GM18909 (cell line): Measurements from ENCODE around the gene ORAI2.

Experiments used
- ATAC-seq: cut with Tn5 transposase; IDR thresholded peaks from one replicate; pipeline ENCODE4 v1.9.1; 2021; ENCODE audit warnings: mild to moderate bottlenecking; ENCODE audit not compliant: unreplicated experiment, poor library complexity

Gene ORAI2

DNA sequence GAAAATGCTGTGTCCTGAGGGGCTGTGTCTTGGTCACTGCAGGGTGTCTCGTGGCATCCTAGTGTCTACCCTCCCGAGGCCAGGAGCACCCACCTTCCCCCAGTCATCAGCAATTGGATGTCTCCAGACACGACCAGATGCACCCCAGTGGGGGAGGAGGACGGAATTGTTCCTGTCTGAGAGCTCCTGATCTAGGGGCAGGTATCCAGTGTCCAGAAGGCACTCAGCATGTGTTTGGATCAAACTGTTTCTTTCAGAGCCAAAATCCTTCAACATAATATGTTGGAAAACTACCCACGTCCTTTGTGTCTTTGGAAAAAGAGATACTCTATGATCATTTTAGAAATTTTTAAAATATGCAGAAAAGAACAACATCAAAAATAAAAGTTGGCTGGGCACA, 20.3 kb upstream of the ORAI2 start:
- ATAC-seq: no peak

DNA sequence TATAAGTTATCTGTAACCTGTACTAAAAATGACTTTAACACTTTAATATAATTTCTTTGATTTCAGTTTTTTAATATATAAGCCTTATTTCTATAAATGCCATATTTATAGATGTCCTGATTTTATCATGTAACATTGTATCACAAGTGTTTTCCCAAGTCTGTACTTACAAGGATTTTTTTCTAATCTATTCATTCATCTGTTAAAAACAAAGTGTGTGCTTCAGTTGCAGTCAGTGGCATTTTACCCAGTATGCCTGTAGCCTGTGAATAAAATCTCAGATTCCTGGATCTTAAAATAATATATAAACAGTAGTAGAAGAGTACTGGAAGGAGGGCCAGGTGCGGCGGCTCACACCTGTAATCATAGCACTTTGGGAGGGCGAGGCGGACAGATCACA, 19.8 kb upstream of the ORAI2 start:
- no peak for ATAC-seq

DNA sequence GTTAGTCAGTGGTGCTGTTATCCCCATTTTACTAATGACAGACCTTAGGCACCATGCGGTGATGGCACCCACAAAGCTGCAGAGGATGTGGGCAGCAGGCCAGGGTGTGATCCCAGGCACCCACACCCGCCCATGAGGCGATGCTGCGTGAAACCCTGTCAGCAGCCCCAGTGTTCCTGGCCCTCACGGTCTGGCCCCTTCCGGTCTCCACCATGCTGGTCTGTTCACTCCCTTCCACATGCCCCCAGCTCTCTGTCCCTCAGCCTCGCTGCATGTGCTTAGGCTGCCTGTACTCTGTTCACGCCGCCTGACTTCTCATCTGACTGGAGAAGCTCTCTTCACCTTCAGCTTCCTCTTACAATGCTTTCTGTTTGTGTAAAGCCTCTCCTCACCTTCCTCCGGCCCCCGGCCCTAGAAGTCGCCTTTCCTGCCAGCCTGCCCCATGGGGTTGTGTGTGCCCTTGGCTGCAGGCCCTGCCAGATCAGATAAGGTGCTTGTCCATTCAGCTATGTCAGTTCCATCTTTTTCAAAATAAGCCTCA, 17.6 kb upstream of the ORAI2 start:
- peak; percentile 49 for ATAC-seq

DNA sequence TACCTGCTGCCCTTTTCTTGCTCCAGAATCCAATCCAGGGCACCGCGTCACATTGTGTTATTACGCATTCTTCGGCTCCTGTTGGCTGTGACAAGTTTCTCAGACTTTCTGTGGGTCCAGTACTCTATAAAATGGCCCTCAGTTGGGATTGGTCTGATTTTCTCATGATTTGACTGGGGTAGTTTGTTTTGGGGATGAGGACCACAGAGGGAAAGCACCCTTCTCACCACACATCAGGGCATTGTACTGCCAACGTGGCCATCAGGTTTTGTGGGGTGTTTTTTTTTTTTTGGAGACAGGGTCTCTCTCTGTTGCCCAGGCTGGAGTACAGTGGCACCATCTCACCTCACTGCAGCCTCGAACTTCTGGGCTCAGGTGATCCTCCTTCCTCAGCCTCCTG, 17.0 kb upstream of the ORAI2 start:
- ATAC-seq: no peak

DNA sequence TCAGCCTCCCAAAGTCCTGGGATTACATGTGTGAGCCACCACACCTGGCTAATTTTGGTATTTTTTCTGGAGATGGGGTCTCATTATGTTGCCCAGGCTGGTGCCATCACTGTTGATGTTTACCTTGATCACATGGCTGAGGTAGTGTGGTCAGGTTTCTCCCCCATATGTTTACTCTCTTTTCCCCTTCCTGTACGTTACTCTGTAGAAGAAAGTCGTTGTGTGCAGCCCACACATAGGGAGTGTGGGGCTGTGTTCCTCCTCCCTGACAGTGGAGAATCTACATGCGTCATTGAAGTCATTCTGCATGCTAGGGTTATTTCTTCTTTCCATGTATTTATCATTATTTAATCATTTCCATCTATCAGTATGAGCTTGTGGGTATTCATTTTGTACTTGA, 16.3 kb upstream of the ORAI2 start:
- ATAC-seq: peak; percentile 41

DNA sequence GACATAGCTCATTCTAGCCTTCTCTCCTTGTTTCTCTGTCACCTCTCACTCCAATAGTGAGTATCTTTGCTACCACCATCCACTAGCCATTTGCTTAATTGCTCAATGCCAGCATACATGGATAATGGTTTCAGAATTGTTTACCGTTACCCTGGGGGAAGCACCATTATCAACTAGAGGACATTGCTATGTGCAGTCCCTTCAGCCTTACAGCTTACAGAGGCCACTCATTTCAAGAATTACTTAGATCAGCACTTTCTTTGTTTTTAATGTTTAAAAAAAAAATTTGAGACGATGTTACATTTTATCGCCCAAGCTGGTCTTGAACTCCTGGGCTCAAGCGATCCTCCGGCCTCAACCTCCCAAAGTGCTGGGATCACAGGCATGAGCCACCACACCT, 14.8 kb upstream of the ORAI2 start:
- ATAC-seq: no peak

DNA sequence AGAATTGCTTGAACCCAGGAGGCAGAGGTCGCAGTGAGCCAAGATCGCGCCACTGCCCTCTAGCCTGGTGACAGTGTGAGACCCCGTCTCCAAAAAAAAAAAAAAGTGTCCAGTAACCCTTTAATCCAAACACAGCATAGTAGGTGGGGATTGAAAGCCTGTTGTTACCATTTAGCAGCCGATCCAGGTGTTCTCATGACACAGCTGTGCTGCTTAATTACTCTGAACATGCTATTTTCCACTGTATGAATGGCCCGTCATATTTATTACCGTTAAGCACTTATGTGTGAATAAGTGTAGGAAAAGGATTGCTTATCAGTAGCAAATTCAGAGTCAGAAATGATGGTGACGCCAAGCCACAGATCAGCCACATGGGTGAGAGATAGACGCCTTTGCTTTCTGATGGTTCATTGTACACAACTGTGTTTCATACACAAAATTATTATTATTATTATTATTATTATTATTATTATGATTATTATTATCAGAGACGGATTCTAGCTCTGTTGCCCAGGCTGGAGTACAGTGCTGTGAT, 11.6 kb upstream of the ORAI2 start:
- no peak for ATAC-seq

DNA sequence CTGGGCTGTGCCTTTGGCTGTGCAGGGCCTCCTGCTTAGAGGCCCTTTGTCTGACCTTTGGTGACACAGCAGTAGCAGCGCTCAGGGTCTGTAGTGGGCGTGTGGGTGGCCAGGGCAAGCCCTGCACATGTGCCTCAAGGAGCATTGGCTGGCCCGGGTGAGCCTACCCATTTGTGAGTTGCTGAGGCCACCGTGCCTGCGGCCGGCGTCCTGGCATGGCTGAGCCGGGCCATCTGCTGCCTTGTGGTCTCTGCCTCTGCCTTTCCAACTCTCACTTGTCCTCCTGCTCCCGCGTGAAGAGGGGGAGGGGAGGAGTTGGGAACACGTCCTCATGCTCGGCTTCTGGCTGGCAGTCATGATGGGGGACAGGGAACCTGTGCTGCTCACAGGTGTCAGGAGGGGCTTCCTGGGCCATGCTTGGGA, 9.2 kb upstream of the ORAI2 start:
- no peak for ATAC-seq

DNA sequence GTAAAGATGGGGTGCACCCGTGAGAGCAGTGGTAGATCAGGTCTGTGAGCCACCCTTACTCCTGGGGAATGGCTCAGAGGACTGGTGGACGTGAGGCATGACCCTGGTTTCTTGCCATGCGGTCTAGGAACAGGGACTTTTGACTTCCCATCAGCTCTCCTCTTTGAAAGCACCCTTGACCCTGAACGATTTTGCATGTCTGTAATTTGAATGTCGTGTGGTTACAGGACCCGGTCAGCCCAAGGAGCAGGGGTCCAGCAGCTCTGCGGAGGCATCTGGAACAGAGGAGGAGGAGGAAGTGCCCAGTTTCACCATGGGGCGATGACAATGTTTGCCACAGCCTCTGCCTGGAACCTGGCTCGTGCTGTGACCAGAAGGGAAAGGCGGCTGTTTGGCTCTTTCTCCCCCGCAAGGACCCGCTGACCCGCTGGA, 8.6 kb upstream of the ORAI2 start:
- peak; percentile 38 for ATAC-seq

DNA sequence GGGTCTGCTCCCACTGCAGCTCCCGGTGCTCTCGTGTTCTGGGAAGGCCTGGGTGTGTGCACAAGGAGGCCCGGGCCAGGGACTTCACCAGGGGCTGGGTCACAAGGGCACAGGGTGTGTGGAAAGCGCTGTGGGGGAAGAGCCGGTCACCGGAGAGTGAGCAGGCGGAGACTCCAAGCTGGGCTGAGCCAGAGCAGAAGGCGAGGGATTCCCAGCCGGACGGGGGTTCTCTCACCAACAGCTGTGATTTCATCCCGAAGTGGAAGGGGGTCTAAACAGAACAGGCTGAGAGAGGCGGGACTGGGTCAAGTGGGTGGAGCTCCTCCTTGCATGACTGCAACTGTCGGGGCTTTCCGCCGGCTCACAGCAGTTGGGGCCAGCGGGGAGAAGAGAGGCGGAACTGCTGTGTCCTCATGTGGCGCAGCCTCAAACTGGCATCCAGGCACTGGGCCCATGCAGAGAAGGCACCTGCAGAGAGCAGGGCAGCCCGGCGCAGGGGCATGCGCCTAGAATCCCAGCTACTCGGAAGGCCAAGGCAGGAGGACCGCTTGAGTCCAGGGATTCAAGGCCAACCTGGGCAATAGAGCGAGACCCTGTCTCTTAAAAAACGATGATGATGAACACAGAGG, 7.6 kb upstream of the ORAI2 start:
- peak; percentile 69 for ATAC-seq

DNA sequence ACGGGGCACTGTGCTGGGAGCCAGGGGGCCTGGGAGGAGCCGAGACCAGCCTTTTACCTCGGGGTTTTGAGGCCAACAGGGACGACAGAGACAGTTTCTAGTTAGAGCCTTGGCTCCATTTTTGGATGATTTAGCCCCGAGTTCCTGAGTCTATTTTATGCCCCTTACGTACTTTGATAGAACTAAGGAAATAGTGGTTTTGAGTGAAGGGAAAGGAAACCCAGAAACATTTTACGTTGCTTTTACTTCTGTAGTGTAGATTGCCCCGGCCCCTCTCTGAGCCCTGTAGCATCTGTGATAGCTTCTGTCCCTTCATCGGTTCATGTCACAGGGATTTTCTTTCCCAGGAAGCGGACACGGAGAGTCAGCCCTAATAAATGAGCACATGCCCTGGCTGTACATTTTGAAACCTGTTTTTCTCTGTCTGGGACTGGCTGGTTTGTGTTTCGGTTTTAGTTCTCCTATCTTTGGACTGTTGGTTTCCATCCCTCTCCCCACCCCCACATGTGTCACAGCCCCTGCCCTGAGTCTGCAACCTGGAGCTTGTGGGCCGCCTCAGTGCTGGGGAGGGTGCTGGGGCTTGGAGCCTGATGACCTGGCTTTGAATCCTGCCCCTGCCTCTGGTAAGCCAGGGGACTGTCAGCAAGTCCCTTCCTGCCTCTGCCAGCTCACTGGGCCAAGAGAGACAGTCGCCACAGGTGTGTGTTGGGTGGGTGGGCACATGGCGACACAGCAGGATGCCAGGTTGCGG, 6.9 kb upstream of the ORAI2 start:
- peak; percentile 59 for ATAC-seq

DNA sequence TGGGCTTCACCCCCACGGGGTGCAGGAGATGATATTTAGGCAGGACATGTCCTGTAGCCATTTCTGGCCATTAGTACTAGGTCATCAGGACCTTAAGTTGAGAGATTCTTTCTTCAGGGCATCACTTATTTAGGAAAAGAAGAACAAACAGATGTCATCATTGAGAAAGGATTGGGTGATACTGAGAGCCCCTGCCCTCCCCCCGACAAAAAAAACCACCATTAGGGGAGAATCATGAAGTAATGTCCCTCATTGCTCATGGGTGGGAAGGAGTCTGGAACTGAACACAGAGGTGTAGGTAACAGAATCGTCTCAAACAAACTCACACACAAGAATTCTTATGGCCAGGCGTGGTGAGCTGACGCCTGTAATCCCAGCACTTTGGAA, 6.4 kb upstream of the ORAI2 start:
- no peak for ATAC-seq

DNA sequence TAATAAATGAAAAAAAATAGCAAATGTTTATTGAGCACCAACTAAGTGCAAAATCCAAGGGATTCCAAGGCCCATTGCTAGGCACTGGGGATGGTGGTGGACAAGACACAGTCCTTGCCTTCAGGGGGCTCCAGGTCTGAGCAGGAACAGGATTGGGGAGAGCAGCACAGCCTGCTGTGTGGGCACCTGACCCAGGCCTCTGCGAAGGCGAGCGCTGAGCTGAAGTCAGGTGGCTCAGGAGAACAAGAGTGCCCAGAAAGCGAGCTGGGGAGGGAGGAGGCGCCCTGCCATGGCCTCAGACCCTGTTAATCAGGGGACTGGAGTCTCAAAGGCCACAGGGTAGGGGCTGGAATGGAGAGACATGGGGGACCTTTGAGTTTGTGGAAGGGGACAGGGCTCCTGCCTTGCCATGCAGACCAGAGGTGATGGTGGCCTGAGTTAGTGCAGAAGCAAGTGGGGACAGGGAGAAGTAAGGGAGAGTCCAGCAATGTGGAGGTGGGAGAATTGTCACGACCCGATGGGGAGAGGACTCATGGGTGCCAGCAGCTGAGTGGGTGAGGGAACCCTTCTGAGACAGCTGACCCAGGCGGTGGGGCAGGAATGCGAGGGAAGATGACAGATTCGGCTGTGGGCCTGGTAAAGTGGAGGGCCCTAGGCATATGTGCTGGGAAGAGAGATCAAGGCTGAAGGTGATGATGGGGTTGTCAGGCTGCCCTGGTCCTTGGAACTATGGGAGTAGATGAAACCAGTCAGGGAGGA, 4.1 kb upstream of the ORAI2 start:
- no peak for ATAC-seq

DNA sequence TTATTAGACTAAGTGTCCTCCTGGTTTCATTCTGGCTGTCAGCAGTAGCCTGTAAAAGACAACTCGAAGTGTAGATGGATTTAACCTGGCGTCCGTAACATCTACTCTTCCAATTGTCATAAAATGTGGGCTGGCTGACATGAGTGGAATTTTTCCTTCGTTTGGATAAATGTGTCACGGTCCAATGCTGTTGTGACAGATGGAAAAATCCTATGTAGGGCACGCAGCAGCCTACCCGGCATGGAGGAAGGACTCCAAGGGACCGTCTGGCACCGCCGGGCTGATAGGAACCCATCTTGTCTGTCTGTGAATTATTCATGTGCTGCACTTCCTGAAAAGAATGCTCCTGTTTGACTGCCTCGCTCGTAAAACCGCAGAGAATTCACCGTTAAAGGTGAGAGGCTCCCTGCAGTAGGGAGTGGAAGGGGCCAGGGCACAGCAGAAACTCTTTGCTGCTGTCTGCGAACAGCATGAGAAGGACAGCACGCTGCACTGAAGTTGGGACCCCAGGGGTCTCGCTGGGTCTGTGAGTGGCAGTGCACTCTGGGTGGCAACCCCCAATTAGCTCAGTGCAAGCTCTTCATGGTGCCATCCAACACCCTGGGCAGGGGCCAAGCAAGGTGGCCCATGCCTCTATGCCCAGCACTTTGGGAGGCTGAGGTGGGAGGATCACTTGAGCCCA, 1.6 kb upstream of the ORAI2 start:
- no peak for ATAC-seq

DNA sequence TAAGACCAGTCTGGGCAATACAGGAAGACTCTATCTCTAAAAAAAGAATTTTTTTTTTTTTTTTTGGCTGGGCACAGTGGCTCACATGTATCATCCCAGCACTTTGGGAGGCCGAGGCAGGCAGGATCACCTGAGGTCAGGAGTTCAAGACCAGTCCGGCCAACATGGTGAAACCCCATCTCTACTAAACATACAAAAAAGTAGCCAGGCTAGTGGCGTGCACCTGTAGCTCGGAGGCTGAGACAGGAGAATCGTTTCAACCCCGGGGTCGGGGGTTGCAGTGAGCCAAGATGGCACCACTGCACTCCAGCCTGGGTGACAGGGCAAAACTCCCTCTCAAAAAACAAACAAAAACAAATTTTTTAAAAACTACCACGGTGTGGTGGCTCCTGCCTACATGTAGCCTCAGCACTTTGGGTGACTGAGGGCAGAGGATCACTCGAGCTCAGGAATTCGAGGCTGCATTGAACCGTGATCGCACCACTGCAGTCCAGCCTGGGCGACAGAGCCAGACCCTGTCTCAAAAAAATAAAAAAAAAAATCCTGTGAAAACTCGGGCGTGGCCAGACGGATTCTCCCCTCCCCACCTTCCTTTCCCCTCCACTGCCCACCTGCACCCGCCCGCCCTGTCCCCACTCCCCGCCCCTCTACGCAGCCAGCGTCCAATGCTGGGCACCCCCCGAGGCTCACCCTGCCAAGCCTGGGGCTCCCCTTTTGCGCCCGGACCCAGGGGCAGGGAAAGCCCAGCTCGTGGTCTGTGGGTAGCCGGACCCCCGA, 745 bp upstream of the ORAI2 start:
- peak; percentile 37 for ATAC-seq

DNA sequence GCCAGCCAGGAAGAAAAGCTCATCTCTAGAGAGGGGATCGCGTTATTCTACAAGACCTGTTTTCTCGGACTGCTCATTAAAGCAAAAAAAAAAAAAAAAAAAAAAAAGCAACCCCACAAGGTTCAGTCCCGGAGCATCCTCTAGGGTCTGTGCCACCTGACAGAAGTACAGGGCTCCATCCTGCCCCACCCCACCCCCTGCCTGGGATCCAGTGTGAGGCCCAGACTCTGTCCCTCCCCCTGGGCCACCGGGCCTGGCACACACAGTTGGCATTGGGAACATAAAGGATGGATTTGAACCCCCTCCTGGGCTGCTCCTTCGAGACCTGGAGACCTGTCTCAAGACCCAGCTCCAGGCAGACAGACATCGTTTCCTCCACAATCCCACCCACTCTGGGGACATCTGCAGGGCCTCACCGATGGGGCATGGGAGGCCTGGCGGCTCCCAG, 688 bp downstream of the ORAI2 start:
- ATAC-seq: peak; percentile 15

DNA sequence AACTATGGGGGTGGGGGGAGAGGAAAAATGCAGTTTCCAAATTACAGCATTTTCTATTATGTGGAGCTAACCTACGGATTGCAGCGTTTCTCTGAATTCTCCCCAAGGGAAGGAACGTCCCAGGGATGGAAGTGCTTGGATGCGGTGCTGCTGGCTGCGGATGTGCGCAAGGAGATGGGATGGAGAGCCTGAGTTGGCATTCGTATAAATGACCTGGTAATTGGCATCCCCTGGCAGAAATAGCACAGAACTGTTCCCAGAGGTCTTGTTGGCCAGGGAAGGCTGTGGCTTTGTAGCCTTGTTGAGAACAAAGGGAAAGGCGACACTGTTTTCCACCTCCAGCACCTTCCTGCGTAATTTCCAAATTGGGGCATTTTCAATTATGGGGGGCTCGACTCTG, 2.7 kb downstream of the ORAI2 start:
- no peak for ATAC-seq

DNA sequence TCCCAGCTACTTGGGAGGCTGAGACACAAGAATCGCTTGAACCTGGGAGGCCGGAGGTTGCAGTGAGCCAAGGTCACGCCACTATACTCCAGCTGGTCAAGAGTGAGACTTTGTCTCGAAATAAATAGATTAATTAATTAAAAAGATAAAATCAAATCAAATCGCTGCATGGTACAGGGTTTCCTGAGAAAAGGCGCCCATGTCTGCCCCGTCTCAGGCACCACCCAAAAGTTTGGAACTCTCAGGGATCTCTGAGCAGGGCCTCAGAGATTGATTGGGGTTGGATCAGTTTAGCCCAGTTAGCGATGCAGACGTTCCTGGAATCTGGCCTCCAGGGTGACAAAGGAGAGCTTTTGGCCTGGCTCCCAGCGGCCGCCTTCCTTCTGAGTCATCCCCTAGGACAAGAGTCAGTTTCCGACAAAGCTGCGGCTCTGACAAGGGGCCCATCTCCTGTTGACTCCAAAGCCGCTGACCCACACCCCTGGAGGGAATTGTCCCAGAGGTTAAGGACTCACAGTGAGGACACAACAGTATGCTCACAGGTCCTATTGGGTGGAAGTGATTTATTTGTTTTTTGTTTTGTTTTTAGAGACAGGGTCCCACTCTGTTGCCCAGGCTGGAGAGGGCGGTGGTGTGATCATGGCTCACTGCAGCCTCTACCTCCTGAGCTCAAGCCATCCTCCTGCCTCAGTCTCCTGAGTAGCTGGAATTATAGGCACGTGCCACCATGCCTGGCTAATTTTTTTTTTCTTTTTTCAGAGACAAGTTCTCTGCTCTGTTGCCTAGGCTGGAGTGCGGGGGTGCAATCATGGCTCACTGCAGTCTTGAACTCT, 6.8 kb downstream of the ORAI2 start:
- ATAC-seq: no peak
